T-helper 1 cell treated with Interleukin-12 subunit alpha and Interleukin-12 subunit beta and Interleukin-4 antibody, amounts not matched to agents 30 ng/mL and 1 ng/mL, for 36 hours (primary cell): ENCODE data around the gene WNT8B. TPM values are rescaled to one million over a fixed set of nuclear protein-coding genes. Genes with fewer than 3 reads are reported as not detected.

Source experiments
- intact Hi-C: fragments of 100-400 bp; cut with micrococcal nuclease; formaldehyde crosslinking; loops from one replicate; pipeline ENCODE4 v1.15.1; 2024
- total RNA-seq: library from RNA; stranded (reverse); gene quantifications from 2 replicates; pipeline ENCODE4 v1.2.3, GENCODE V29; 2022

Gene WNT8B, protein sequence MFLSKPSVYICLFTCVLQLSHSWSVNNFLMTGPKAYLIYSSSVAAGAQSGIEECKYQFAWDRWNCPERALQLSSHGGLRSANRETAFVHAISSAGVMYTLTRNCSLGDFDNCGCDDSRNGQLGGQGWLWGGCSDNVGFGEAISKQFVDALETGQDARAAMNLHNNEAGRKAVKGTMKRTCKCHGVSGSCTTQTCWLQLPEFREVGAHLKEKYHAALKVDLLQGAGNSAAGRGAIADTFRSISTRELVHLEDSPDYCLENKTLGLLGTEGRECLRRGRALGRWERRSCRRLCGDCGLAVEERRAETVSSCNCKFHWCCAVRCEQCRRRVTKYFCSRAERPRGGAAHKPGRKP
- total RNA-seq, result 0.20 TPM in 1 of 2 replicates, not detected in the other

DNA sequence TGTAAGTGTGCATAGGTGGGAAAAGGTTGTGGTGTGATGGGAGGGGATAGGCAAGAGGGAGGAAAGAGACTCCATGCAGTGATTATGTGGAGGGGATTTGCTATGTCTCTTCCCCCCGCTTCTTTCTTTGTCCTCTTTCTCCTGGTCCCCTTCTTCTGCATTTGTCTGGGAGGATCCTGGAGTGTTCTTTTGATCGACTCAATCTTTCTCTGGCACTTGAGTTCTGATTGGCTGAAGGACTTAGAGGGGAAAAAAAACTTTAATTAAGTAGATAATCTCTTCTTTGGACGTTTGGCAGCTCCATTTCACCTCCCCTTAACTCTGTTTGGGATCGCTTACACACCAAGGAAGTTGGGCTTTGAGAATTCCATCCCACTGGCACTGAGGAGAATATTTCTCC, at the start of gene WNT8B:
TSS of gene WNT8B (plus strand) at position 301 of the 400 bp plus-strand sequence. CDS start 160 bp downstream, outside the sequence.
- intact Hi-C loops, result no loop called here

DNA sequence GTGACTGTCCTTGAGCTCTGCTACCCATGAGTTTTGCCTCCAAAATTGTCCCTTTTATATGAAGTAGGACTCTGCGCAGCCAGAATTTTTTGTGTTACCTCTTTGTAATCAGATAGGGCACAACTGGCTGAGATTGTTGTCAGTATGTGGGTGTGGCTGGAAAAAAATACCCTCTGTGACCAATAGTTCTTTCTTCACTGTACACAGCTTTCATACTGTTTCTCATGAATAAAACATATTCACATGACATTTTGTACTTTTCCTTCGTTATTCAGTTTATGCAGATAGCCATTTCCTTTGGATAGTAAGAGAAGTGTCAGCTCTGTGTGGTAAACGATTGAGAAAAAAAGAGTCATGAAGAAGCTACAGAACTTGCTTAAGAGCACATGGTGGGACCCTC, 49.6 kb upstream of the WNT8B start:
- intact Hi-C loops, result no loop called here

DNA sequence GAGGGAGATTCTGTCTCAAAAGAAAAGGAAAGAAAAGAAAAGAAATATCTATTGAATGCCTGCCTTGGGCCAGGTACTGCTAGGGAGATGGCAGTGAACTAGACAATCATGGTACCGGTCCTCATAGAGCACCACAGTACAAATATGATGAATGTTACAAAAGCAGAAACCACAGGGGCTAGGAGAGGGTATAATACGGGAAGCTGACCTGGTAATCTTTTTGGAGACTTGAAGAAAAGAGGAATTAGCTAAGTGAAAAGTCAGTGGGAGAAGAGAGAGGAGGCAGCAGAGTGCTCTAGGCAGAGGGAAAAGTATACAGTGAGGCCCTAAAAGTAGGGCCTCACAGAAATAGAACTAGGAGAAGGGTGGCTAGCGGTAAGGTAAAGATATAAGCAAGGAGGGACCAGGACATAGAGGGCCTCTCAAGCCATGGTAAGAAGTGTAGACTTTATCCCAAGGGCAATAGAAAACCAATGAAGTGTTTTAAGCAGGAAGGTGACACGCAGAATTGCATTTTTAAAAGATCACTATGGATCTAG, 42.8 kb upstream of the WNT8B start:
- intact Hi-C loops, result no loop called here

DNA sequence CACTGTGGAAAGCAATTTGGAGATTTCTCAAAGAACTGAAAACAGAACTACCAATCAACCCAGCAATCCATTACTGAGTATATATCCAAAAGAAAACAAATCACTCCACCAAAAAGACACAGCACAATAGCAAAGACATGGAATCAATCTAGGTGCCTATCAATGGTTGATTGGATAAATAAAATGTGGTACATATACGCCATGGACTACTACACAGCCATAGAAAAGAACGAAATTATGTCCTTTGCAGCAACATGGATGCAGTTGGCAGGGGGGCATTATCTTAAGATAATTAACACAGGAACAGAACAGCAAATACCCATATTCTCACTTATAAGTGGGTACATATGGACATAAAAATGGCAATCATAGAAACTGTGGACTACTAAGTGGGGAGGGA, 35.4 kb upstream of the WNT8B start:
- intact Hi-C loops, result no loop called here

DNA sequence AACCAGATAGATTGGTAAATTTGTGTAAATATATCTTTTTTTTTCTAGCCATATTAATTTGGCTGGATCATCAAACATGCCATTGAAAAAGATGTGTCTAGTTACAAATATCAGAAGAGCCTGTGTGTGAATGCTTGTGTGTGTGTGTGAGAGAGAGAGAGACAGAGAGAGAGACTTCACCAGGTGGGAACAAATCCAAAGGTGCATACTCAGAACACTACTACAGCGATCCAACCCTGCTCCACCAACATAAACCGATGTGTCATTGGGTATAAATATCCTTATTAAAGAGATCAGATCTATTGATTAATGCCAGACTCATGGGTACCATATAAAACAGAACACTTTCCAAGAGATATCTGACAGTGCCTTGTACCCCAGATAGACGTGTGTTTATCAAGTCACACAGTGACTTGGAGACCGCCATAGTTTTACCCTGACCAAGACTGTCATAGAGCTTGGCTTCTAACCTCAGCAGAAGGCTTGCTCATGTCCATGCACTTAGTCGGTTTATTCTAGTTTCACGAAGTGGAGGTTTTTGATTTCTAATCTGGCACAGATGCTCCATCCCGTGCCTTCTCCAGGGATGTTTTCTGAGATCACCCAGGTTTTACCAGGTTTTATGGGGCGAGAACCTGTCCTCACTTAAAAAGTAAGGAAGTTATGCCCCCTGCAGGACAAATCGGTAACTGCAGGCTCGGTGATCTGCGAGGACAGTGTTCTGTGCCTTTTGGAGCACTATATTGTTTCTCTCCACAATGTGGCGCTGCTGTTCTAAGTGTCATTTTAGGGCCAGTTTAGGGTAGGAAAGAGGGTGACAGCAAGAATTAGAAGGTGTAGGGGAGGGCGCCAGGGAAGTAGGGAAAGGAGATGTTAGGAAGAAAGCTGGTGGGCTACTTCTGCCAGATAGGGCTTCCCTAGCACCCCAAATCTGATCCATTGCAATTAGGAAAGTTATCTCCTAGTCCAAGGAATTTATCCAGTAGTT, 29.3 kb upstream of the WNT8B start:
- intact Hi-C loops, result loop anchor here (1.0 to 5.0 kb wide), 11 partner anchors 48 to 586 kb away; partner anchors contain the start of genes BLOC1S2 and ERLIN1

DNA sequence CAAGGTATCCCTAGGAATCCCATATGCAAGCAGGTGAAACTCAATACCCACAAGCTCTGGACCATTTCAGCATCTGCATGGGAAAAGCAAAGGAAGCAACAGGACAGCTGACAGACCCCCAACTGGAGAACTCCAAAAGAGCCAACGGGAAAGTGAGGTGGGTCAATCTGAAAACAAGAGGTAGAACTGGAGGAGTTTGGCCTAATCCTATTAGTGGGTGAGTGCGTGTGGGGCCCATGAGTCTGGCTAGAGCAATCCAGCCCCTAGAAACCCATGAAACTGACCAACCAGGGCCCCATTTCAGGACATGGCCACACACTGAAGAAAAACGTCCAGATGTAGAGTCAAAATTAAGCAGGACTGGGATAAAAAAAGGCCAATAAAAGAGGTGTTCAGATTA, 26.6 kb upstream of the WNT8B start:
- intact Hi-C loops, result no loop called here

DNA sequence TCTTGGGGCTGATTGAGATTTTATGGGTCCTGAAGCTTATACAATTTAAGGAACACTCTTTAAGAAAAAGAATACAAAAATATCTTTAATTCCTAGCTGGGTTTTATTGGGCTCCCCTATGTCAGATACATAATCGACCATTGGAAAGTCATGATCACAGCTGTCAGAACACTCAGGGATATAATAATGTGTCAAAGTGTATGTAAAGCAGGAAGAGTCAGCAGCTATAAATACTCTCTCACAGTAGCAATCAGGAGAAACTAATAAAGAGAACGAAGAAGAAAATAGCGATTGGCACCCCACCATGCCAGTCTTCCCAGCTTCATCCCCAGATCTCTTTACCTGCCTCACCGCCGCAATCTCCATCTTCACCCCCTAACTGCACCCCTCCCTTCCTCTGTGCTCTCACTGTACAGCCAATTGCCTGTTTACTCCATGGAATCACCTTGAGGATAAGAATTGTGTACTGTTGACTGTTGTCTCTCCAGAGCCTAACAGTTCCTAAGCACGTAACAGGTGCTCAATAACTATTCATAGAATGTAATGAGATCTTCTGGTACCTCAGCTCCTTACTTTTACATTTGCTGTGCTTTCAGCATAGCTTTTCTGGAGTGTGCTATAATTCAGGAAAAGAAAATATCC, 24.0 kb upstream of the WNT8B start:
- intact Hi-C loops, result no loop called here

DNA sequence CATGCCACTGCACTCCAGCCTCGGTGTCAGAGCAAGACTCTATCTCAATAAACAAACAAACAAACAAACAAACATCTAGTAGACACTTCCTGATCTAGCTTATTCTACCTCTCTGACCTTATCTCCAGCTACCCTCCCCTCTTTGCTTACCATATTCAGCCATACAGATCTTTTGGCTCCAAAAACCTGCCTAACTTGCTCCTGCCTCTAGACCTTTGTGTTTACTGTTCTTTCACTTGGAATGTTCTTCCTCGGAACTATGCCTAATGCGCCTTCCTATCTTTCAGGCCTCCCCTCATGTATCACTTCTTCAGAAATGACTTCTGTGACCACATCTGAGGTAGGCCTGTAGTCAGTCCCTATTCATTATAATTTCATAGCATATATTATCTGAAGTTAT, 20.3 kb upstream of the WNT8B start:
- intact Hi-C loops, result no loop called here

DNA sequence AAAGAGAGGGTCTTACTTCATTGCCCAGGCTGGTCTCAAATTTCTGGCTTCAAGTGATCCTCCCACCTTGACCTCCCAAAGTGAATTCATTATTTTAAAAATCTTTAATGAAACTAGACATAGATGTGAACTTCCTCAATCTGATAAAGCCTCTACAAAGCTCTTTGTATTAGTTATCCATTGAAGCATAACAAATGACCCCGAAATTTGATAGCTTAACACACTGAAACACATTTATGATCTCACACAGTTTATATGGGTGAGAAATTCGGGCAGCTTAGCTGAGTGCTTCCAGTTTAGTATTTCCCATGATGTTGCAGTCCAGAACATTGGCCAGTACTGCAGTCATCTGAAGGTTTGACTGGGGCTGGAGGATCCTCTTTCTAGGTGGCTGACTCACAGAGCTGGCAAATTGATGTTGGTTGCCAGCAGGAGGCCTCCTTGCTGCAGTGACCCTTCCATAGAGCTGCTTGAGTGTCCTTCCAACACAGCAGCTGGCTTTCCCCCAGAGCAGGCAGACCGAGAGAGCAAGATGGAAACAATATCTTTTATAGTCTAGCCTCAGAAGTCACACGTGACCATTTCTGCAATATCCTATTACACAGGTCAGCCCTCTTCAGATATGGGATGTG, 16.6 kb upstream of the WNT8B start:
- intact Hi-C loops, result no loop called here

DNA sequence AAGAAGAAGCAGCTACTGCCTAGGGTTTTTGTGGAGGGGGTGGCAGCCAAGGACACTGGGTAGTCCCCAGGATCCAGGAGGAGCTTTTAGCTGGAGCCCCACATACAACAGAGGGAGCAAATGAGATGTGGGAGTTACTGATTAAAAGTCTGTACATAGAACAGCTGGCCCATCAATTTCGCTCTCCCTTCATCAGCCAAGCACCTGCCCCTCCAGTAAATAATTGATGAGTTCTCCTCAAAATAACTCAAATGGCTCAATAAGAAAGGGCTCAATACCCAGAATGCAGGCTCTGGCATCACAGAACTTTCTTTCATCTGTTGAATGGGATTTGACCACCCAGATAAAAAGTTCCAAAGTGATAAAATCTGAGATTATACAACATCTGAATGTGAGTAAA, 15.1 kb upstream of the WNT8B start:
- intact Hi-C loops, result no loop called here

DNA sequence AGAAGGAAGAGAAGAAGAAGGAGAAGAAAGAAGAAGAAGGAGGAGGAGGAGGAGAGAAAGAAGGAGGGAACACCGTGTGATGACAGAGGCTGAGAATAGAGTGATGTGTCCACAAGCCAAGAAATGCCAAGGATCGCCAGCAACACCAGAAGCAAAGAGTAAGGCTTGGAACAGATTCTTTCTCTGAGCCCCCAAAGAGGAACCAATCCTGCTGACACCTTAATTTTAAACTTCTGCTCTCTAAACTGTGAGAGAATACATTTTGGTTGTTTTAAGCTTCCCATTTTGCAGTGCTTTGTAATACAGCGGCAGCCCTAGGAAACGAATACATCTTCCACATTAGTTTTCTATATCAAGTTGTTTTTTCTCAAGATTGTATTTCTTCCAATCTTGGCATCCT, 13.9 kb upstream of the WNT8B start:
- intact Hi-C loops, result no loop called here

DNA sequence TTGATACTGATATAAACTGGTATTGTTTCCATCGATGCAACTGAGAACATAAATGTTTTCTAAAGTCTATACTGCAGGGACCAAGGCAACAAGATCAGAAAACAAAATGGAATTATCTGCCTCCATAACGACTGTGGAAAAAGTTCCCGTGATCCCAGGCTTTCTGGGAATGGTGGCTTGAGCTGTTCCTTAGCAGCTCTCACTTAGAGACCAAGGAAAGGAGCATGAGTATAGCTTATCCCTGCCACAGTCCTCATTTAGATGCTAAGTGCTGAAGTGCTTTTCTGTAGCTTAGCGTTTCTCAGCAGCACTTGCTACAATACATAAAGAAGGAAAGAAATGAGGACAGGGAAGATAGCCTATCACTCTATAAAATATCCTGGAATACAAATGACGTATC, 5.5 kb downstream of the WNT8B start:
- intact Hi-C loops, result no loop called here

DNA sequence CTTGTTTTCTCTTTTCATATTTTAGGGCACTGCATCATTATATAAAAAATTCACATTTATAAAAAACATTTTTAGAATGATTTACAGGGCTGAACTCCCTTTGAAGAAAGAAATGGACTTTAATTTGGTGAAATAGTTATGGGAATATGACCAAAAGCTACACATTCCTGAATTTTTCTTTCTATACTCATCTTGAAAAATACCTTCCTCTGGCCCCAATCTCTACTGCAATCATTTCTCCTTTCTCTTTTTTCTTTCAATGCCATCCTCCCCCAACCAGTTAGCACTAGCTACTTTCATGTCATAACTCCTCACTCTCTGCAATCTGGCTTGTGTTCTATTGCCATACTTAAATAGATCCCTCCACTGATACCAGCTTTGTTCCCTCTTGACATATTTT, 6.2 kb downstream of the WNT8B start:
- intact Hi-C loops, result no loop called here

DNA sequence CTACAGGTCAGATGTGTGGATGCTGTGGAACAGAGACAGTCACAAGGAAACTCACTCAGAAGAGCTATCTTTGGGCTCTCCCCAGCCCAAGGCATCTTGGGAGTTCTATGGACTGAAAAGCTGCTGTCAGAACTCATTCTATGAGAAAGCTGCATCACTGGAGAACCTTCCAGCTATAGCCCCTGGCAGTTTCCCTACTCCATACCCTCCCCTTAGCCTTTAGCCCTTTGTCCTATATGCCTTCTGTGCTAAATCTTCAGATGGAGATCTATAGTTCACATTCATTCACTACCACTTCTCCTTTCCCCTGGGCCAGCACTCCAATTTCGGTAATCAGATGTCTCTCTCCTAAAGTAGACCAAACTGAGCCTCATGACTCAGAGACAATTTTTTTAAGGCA, 6.9 kb downstream of the WNT8B start:
- intact Hi-C loops, result no loop called here

DNA sequence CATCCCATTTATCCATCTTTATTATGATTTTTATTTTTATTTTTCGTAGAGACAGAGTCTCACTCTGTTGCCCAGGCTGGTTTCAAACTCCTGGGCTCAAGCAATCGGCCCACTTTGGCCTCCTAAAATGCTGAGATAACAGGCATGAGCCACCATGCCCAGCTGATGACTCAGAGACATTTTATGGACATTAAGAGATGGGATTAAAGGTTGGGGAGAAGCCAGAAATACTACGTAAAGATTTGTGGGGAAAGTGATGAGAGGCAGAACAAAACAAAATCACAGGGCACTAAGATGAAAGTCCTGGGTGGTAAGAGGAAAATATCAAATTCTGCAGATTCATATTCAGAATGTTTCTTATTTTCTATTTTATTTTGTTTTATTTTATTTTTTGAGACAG, 7.6 kb downstream of the WNT8B start:
- intact Hi-C loops, result no loop called here

DNA sequence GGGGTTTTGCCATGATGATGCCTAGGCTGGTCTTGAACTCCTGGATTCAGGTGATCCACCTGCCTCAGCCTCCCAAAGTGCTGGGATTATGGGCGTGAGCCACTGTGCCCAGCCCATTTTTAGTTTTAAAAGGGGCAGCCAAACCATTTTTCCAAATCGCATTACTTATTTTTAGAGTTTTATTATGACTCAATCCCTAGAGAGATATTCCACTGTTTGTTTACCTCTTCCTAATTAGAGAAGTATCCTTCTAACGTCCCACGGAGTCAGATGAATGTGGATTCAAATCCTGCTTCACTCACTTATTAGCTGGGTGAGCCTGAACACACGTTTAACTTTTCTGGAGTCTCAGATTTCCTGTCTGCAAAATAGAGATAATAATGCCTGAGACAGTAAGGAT, 15.2 kb downstream of the WNT8B start:
- intact Hi-C loops, result no loop called here

DNA sequence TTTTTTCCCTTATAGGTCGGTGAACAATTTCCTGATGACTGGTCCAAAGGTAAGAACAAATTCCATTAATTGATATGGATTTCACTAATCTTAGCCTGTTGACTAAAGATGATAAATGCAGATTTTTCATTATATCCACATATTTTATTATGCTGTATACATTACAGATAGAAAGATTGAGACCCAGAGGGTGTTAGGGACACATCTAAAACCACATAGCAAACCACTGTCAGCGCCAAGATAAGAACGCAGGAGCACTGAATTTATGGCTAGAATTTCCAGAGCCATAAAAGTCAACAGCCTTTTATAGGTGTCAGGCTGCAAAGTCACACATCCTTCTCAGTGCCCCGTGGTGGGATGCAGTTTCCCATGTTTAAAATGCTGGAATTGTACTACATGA, 16.2 kb downstream of the WNT8B start:
- intact Hi-C loops, result no loop called here

DNA sequence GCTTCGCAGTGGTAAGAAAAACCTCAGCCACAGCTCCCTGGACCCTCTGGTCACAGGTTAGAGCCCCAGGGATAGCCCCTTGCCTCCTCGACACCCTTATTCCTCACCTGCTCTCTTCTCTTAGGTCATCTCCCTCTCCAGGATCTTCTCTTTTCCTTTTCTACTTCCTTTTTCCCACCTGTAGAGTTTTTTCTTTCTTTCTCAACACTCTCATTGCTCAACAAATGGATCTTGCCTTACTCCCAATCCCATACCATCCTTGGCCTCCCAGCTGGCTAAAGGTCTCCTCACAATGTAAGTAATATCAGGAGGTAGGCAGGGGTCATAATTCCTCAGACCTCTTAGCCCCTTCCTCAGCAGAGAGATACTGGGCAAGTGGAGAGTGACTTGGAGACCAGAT, 17.2 kb downstream of the WNT8B start:
- intact Hi-C loops, result no loop called here

DNA sequence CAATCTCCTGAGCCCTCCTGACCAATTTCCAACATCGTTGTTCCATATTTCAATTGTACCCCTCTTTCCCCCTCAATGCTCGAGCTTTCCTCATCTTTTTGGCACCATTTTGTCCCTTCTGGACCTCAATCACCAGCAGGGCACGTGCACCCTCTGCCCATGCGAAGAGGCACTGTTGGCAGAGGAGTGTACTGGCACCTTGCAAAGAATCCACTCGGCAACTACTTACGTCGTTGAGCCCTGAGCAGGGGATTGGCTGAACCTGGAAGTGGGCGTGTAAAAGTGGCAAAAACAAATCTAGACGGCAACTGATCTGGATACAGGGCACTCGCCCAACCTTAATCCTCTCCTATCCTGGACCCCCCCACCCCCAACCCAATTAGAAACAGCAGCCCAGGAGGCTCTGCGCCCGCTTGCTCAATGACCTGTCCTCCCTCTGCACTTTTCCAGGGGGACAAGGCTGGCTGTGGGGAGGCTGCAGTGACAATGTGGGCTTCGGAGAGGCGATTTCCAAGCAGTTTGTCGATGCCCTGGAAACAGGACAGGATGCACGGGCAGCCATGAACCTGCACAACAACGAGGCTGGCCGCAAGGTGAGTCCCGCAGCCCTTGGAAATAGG, 18.8 kb downstream of the WNT8B start:
- intact Hi-C loops, result loop anchor here (1.0 kb wide), 6 partner anchors 27 to 143 kb away; partner anchors contain the start of gene SCD

DNA sequence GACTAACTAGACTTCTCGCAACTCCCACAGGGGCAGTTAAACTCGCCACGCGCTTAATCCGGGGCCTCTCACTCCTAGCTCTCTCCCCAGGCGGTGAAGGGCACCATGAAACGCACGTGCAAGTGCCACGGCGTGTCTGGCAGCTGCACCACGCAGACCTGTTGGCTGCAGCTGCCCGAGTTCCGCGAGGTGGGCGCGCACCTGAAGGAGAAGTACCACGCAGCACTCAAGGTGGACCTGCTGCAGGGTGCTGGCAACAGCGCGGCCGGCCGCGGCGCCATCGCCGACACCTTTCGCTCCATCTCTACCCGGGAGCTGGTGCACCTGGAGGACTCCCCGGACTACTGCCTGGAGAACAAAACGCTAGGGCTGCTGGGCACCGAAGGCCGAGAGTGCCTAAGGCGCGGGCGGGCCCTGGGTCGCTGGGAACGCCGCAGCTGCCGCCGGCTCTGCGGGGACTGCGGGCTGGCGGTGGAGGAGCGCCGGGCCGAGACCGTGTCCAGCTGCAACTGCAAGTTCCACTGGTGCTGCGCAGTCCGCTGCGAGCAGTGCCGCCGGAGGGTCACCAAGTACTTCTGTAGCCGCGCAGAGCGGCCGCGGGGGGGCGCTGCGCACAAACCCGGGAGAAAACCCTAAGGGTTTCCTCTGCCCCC, 19.5 kb downstream of the WNT8B start:
- intact Hi-C loops, result loop anchor here (1.0 kb wide), 4 partner anchors 26 to 144 kb away; no protein-coding TSS in a partner anchor
